GDM1 (cell line): ENCODE results near the gene ZEB2.

Experiments used
- DNase-seq: peaks from one replicate; lab custom pipeline; 2025; lab: John Stamatoyannopoulos, UW

The ZEB2 gene

GRCh38 chr2:144519934-144520731, at the start of gene ZEB2:
ZEB2 (minus strand) TSS chr2:144520119; CDS start chr2:144517350, 2,769 bp downstream.
- DNase-seq, result peak; percentile 75

- DNase-seq, result no peak
Measured at GRCh38 chr2:144567745-144568144, 47.8 kb upstream of the ZEB2 start.

GRCh38 chr2:144566448-144566847, 46.5 kb upstream of the ZEB2 start:
- no peak for DNase-seq

GRCh38 chr2:144560251-144560650, 40.3 kb upstream of the ZEB2 start:
- DNase-seq, result no peak

GRCh38 chr2:144559681-144560080, 39.8 kb upstream of the ZEB2 start:
- DNase-seq, result no peak

GRCh38 chr2:144559242-144559641, 39.3 kb upstream of the ZEB2 start:
- DNase-seq, result no peak

- DNase-seq, result no peak
Measured at GRCh38 chr2:144554492-144555210, 34.7 kb upstream of the ZEB2 start.

GRCh38 chr2:144553379-144553778, 33.5 kb upstream of the ZEB2 start:
- DNase-seq, result no peak

GRCh38 chr2:144552821-144553220, 32.9 kb upstream of the ZEB2 start:
- DNase-seq, result no peak

GRCh38 chr2:144550911-144551310, 31.0 kb upstream of the ZEB2 start:
- DNase-seq, result no peak

- DNase-seq, result no peak
Measured at GRCh38 chr2:144550084-144550483, 30.2 kb upstream of the ZEB2 start.

GRCh38 chr2:144548532-144549191, 28.7 kb upstream of the ZEB2 start:
- peak; percentile 37 for DNase-seq

GRCh38 chr2:144548088-144548487, 28.2 kb upstream of the ZEB2 start:
- DNase-seq, result no peak

- DNase-seq, result no peak
Measured at GRCh38 chr2:144547494-144547893, 27.6 kb upstream of the ZEB2 start.

GRCh38 chr2:144546933-144547332, 27.0 kb upstream of the ZEB2 start:
- DNase-seq, result peak; percentile 42

- DNase-seq, result no peak
Measured at GRCh38 chr2:144545787-144546186, 25.9 kb upstream of the ZEB2 start.

- no peak for DNase-seq
Measured at GRCh38 chr2:144544053-144544452, 24.1 kb upstream of the ZEB2 start.

GRCh38 chr2:144541396-144541795, 21.5 kb upstream of the ZEB2 start:
- DNase-seq, result no peak

GRCh38 chr2:144539289-144539782, 19.4 kb upstream of the ZEB2 start:
- no peak for DNase-seq

GRCh38 chr2:144535300-144535699, 15.4 kb upstream of the ZEB2 start:
- DNase-seq, result no peak

GRCh38 chr2:144533221-144533620, 13.3 kb upstream of the ZEB2 start:
- DNase-seq, result no peak

GRCh38 chr2:144530596-144530995, 10.7 kb upstream of the ZEB2 start:
- no peak for DNase-seq

- no peak for DNase-seq
Measured at GRCh38 chr2:144529841-144530240, 9.9 kb upstream of the ZEB2 start.
